IMR-90 (cell line): ENCODE measurements around the gene EIF2AK2.

Source experiments
- CHD1 ChIP-seq: IDR thresholded peaks from 2 replicates; pipeline ENCODE4 v1.6.1; 2012; ENCODE audit warnings: low read depth, low read length, improper control_type of control experiment
- CTCF ChIP-seq: conservative IDR thresholded peaks from 2 replicates; pipeline ENCODE4 v1.5.1; 2012; ENCODE audit warnings: mild to moderate bottlenecking, low read depth, low read length, improper control_type of control experiment
- FOS ChIP-seq: fragments of 150-350 bp; IDR thresholded peaks from 2 replicates; pipeline ENCODE4 v1.6.1; 2016; ENCODE audit warnings: low read depth, low read length
- RAD21 ChIP-seq: IDR thresholded peaks from 2 replicates; pipeline ENCODE4 v1.6.1; 2012; ENCODE audit warnings: low read length, improper control_type of control experiment
- RCOR1 ChIP-seq: IDR thresholded peaks from 2 replicates; pipeline ENCODE4 v1.6.1; 2012; ENCODE audit warnings: mild to moderate bottlenecking, low read length, improper control_type of control experiment; ENCODE audit not compliant: insufficient replicate concordance

GRCh38 chr2:37105150-37105549 is 51.6 kb downstream of the EIF2AK2 start:
- TF ChIP-seq CTCF (no peak), RAD21 (no peak), CHD1 (no peak), RCOR1 (no peak), FOS (no peak)
